B cell (primary cell): ENCODE data around the gene C1orf198. TPM values are rescaled to one million over a fixed set of nuclear protein-coding genes. Genes with fewer than 3 reads are reported as not detected.

ENCODE experiments used
- ATAC-seq: fragments of 200-7000 bp; cut with Tn5 transposase; one replicate; pipeline ENCODE4 v1.10.0; 2021; ENCODE audit warnings: low read depth, mild to moderate bottlenecking, moderate number of reproducible peaks, moderate library complexity
- CTCF ChIA-PET: fragments of 350-600 bp; sonication (Branson Sonifier 250); formaldehyde crosslinking; loops from one replicate; lab custom pipeline; 2021; ENCODE audit warnings: antibody characterized with exemption, inconsistent platforms; lab: Charles Lee
- POLR2A ChIA-PET: fragments of 350-600 bp; sonication (Branson Sonifier 250); formaldehyde crosslinking; loops from one replicate; lab custom pipeline; 2021; ENCODE audit warnings: antibody characterized with exemption; lab: Charles Lee
- DNase-seq: peaks from one replicate; pipeline ENCODE4 v3.0.0; 2013
- H2AFZ ChIP-seq: 2 replicates; pipeline ENCODE4 v1.6.1; 2012; ENCODE audit warnings: mild to moderate bottlenecking, low read depth, low read length; ENCODE audit not compliant: insufficient read depth, poor library complexity, severe bottlenecking
- H3K27ac ChIP-seq, 2 donors: 1 replicate in 1 of 2; 2 replicates in 1 of 2; pipeline ENCODE4 v1.5.1; 2012 to 2013; ENCODE audit warnings: low read length in 2 of 2, mild to moderate bottlenecking in 2 of 2, moderate library complexity in 1 of 2
- H3K27me3 ChIP-seq, 4 experiments: fragments of 200-600 bp in 1 of 4; sonication (generic) in 1 of 4; replicated peaks in 1 of 4; 1 replicate in 2 of 4; 2 replicates in 2 of 4; pipeline versions ENCODE4 v1.6.1 to v1.7.0; 2013 to 2016; ENCODE audit warnings: low read length in 3 of 4, mild to moderate bottlenecking in 2 of 4, mixed read lengths in 1 of 4, moderate library complexity in 1 of 4; ENCODE audit not compliant: insufficient read depth in 4 of 4, control insufficient read depth in 3 of 4; ENCODE audit errors: control extremely low read depth in 1 of 4
- H3K36me3 ChIP-seq, 2 experiments: replicated peaks in 1 of 2; 1 replicate in 1 of 2; 2 replicates in 1 of 2; pipeline versions ENCODE4 v1.6.1 to v1.7.1; 2013; ENCODE audit warnings: low read length in 1 of 2; ENCODE audit not compliant: insufficient read depth in 2 of 2, control insufficient read depth in 1 of 2; ENCODE audit errors: control extremely low read depth in 1 of 2, extremely low read depth in 1 of 2
- H3K4me1 ChIP-seq, 2 donors: fragments of 200-600 bp in 1 of 2; sonication (generic) in 1 of 2; 1 replicate in 1 of 2; 2 replicates in 1 of 2; pipeline versions ENCODE4 v1.5.1 to v1.6.1; 2013 to 2017; ENCODE audit warnings: low read length in 2 of 2; ENCODE audit not compliant: control insufficient read depth in 2 of 2, insufficient read depth in 2 of 2
- H3K4me2 ChIP-seq: replicated peaks from 2 replicates; pipeline ENCODE3; 2012; ENCODE audit warnings: mild to moderate bottlenecking, low read depth, low read length; ENCODE audit not compliant: poor library complexity, severe bottlenecking
- H3K4me3 ChIP-seq, 5 experiments: fragments of 200-600 bp in 1 of 5; sonication (generic) in 1 of 5; 1 replicate in 3 of 5; 2 replicates in 2 of 5; pipeline versions ENCODE4 v1.5.1 to v1.7.0; 2011 to 2016; ENCODE audit warnings: low read length in 4 of 5, mild to moderate bottlenecking in 4 of 5, low read depth in 2 of 5, control low read depth in 1 of 5, moderate library complexity in 1 of 5; ENCODE audit not compliant: insufficient read depth in 1 of 5; ENCODE audit errors: control extremely low read depth in 1 of 5, extremely low read depth in 1 of 5
- H3K79me2 ChIP-seq: fragments of 200-600 bp; sonication (generic); one replicate; pipeline ENCODE4 v1.6.0; 2016; ENCODE audit warnings: low read length; ENCODE audit not compliant: control insufficient read depth, insufficient read depth
- H3K9ac ChIP-seq: fragments of 200-600 bp; sonication (generic); 2 replicates; pipeline ENCODE4 v1.6.1; 2017; ENCODE audit warnings: mild to moderate bottlenecking, low read length, moderate library complexity
- H3K9me3 ChIP-seq, 3 donors: one replicate each; pipeline versions ENCODE4 v1.6.1 to v1.7.1; 2013; ENCODE audit warnings: low read length in 2 of 3; ENCODE audit not compliant: control insufficient read depth in 2 of 3, insufficient read depth in 1 of 3; ENCODE audit errors: control extremely low read depth in 1 of 3
- H4K20me1 ChIP-seq: 2 replicates; pipeline ENCODE4 v1.6.0; 2012; ENCODE audit warnings: mild to moderate bottlenecking, low read length; ENCODE audit not compliant: insufficient read depth, control insufficient read depth, poor library complexity, severe bottlenecking
- H3K27ac Mint-ChIP-seq: one replicate; pipeline ENCODE4 v1.8.0; 2021; ENCODE audit warnings: mixed read lengths
- H3K27me3 Mint-ChIP-seq: one replicate; pipeline ENCODE4 v1.8.0; 2021; ENCODE audit warnings: mixed read lengths
- H3K4me1 Mint-ChIP-seq: one replicate; pipeline ENCODE4 v1.8.0; 2021; ENCODE audit warnings: mixed read lengths
- H3K4me3 Mint-ChIP-seq: one replicate; pipeline ENCODE4 v1.8.0; 2021; ENCODE audit warnings: mixed read lengths
- H3K9me3 Mint-ChIP-seq: one replicate; pipeline ENCODE4 v1.8.0; 2022; ENCODE audit warnings: mixed read lengths; ENCODE audit not compliant: insufficient read depth
- EZH2 ChIP-seq: IDR thresholded peaks from 2 replicates; pipeline ENCODE4 v1.6.1; 2012; ENCODE audit warnings: borderline replicate concordance, low read depth, mild to moderate bottlenecking, moderate library complexity, low read length; ENCODE audit not compliant: insufficient read depth, poor library complexity, severe bottlenecking
- WGBS: methylation state at CpG from one replicate; pipeline ENCODE4 v1.1.5; 2013; ENCODE audit warnings: missing lambda C conversion rate; ENCODE audit not compliant: insufficient coverage; 5-methylcytosine and 5-hydroxymethylcytosine counted together
- intact Hi-C: fragments of 100-400 bp; cut with micrococcal nuclease; formaldehyde crosslinking; loops from one replicate; pipeline ENCODE4 v1.10.0; 2022
- polyA plus RNA-seq: library from polyadenylated mRNA; depleted of rRNA; stranded (reverse); fragments of >200 nt; gene quantifications from 2 replicates; pipeline ENCODE4 v1.2.3, GENCODE V29; 2012
- total RNA-seq, 2 donors: library from RNA; stranded (reverse); fragments of 120-200 nt in 1 of 2; gene quantifications; 1 replicate in 1 of 2; 2 replicates in 1 of 2; pipeline versions ENCODE4 v1.2.3 to v1.2.4, GENCODE V29; 2013 to 2022
- TF ChIP-seq, protein P1 (sequence below): fragments of 200-600 bp; IDR thresholded peaks from one replicate; pipeline ENCODE4 v1.8.0; 2022; ENCODE audit warnings: antibody characterized with exemption, mild to moderate bottlenecking

Gene C1orf198
- total and polyA plus RNA-seq, 2 donors (not counting 1 experiment from before 2014, with no cell fraction given) = 1.0 to 6.6 TPM

DNA sequence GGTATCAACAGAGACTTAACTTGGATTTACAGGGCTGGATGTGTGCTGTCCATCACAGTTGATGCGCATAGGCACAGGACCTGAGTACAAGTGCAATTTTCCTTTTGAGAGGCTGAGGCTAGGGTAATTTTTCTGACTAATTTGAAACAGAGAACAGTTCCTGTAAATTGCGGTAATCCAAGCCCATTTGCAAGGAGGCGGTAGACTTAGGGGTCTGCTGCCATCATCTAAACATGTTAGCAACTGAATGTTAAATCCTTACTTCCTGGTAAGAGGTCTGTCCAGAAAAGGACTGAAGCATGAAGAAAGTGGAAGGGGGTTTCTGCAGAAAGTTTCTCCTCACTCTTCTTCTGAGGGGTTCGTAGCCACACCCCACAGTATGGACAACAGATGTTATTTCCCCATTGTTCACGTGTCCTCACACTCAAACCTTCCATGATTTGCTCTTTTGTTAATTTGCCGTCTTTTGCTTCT is 23.7 kb upstream of the C1orf198 start:
- no peaks in the 10 kb centered on the region for H3K79me2 ChIP-seq
- 48% methylated on average over 3 of the region's 6 CpGs for WGBS
- ChIA-PET CTCF (no interaction called here), POLR2A (no interaction called here)
- H3K27me3 Mint-ChIP-seq = peaks cover 38% of the 10 kb centered on the region
- H3K36me3 ChIP-seq = no peaks in the 10 kb centered on the region
- TF ChIP-seq EZH2 = no peak
- peaks cover 0 to 2% (median 1%) of the 10 kb centered on the region in 4 experiments for H3K27me3 ChIP-seq
- intact Hi-C loops = no loop called here
- no peak overlapping the region for H3K27ac ChIP-seq
- no peak overlapping the region for H3K9ac ChIP-seq
- no peak for ATAC-seq
- H3K4me1 ChIP-seq = no peaks in the 10 kb centered on the region
- H3K4me3 ChIP-seq = no peak overlapping the region
- no peaks in the 10 kb centered on the region for H3K9me3 Mint-ChIP-seq
- H3K4me2 ChIP-seq = no peak overlapping the region
- no peaks in the 10 kb centered on the region for H4K20me1 ChIP-seq
- H3K4me3 Mint-ChIP-seq = no peak overlapping the region
- no peaks in the 10 kb centered on the region for H3K4me1 Mint-ChIP-seq
- no peak overlapping the region for H2AFZ ChIP-seq
- no peak for DNase-seq
- H3K9me3 ChIP-seq = no peaks in the 10 kb centered on the region
- no peak overlapping the region for H3K27ac Mint-ChIP-seq

DNA sequence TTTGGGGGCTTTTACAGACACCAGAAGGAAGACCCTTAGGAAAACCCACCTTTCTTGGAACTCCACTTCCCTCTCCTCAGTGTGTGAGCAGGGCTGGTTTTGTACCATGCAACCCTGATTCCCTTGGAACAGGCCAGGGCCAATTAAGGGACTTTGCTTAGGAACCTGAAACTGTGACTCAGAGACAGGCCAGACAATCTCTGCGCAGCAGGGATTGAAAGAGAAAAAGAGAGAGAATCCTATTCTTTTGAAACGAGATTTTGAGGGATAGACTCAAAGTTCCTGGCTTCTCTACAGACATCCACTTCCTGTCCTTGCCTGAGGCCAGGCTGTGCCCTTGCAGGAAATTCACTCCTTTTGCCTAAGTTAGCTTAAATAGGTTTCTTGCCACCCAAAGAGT is 23.1 kb upstream of the C1orf198 start:
- peaks cover 38% of the 10 kb centered on the region for H3K27me3 Mint-ChIP-seq
- CTCF ChIA-PET = no interaction called here
- ATAC-seq (no peak), DNase-seq (no peak)
- H3K27ac Mint-ChIP-seq = no peak overlapping the region
- no peaks in the 10 kb centered on the region for H4K20me1 ChIP-seq
- intact Hi-C loops = no loop called here
- no peak overlapping the region for H3K4me3 ChIP-seq
- H3K9me3 ChIP-seq = no peaks in the 10 kb centered on the region
- H3K27ac ChIP-seq = no peak overlapping the region
- no peak overlapping the region for H3K9ac ChIP-seq
- POLR2A ChIA-PET = no interaction called here
- no peak overlapping the region for H3K4me2 ChIP-seq
- no peaks in the 10 kb centered on the region for H3K36me3 ChIP-seq
- H3K4me3 Mint-ChIP-seq = no peak overlapping the region
- H3K79me2 ChIP-seq = no peaks in the 10 kb centered on the region
- H2AFZ ChIP-seq = no peak overlapping the region
- H3K4me1 Mint-ChIP-seq = no peaks in the 10 kb centered on the region
- TF ChIP-seq EZH2 = no peak
- TF ChIP-seq, protein P1, sequence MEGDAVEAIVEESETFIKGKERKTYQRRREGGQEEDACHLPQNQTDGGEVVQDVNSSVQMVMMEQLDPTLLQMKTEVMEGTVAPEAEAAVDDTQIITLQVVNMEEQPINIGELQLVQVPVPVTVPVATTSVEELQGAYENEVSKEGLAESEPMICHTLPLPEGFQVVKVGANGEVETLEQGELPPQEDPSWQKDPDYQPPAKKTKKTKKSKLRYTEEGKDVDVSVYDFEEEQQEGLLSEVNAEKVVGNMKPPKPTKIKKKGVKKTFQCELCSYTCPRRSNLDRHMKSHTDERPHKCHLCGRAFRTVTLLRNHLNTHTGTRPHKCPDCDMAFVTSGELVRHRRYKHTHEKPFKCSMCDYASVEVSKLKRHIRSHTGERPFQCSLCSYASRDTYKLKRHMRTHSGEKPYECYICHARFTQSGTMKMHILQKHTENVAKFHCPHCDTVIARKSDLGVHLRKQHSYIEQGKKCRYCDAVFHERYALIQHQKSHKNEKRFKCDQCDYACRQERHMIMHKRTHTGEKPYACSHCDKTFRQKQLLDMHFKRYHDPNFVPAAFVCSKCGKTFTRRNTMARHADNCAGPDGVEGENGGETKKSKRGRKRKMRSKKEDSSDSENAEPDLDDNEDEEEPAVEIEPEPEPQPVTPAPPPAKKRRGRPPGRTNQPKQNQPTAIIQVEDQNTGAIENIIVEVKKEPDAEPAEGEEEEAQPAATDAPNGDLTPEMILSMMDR = no peak
- H3K9me3 Mint-ChIP-seq = no peaks in the 10 kb centered on the region
- H3K27me3 ChIP-seq = peaks cover 0 to 2% (median 1%) of the 10 kb centered on the region in 4 experiments
- WGBS = 53% methylated on average over 2 of the region's 2 CpGs
- H3K4me1 ChIP-seq = no peaks in the 10 kb centered on the region
